ENCODE data around the gene ACTN2. TPM values are rescaled to one million over a fixed set of nuclear protein-coding genes. Genes with fewer than 3 reads are reported as not detected.

ACTN2 gene
- total RNA-seq, 2 experiments from 2014 or later, result not detected

GRCh38 chr1:236734141-236734765 lies 48.0 kb downstream of the ACTN2 start:
- Mint-ChIP-seq H3K27ac (peak overlapping the region; percentile 2), H3K36me3 (no peaks in the 10 kb centered on the region), H3K4me3 (no peak overlapping the region), H3K9me3 (ENCODE audit: low read depth) (no peaks in the 10 kb centered on the region), H3K4me1 (peaks cover 6% of the 10 kb centered on the region), H3K27me3 (peaks cover 10% of the 10 kb centered on the region)
- no peak for ATAC-seq
- CTCF ChIA-PET, result no interaction called here
- no peak for DNase-seq

- Mint-ChIP-seq H3K4me1 (peaks cover 6% of the 10 kb centered on the region), H3K27me3 (peaks cover 4% of the 10 kb centered on the region), H3K9me3 (ENCODE audit: low read depth) (no peaks in the 10 kb centered on the region), H3K4me3 (no peak overlapping the region), H3K36me3 (no peaks in the 10 kb centered on the region), H3K27ac (no peak overlapping the region)
- no peak for DNase-seq
- CTCF ChIA-PET, result no interaction called here
- no peak for ATAC-seq
Measured at GRCh38 chr1:236736761-236737160, 50.5 kb downstream of the ACTN2 start.

GRCh38 chr1:236741753-236742152 lies 55.5 kb downstream of the ACTN2 start:
- CTCF ChIA-PET, result no interaction called here
- H3K36me3 Mint-ChIP-seq, result no peaks in the 10 kb centered on the region
- no peaks in the 10 kb centered on the region for H3K4me1 Mint-ChIP-seq
- no peak overlapping the region for H3K27ac Mint-ChIP-seq
- H3K27me3 Mint-ChIP-seq, result peaks cover 2% of the 10 kb centered on the region
- DNase-seq (no peak), ATAC-seq (no peak)
- H3K4me3 Mint-ChIP-seq, result no peak overlapping the region
- H3K9me3 Mint-ChIP-seq (ENCODE audit: low read depth), result no peaks in the 10 kb centered on the region

GRCh38 chr1:236742421-236743160 lies 56.3 kb downstream of the ACTN2 start:
- H3K27me3 Mint-ChIP-seq, result peaks cover 5% of the 10 kb centered on the region
- DNase-seq (no peak), ATAC-seq (no peak)
- CTCF ChIA-PET, result no interaction called here
- no peaks in the 10 kb centered on the region for H3K4me1 Mint-ChIP-seq
- no peaks in the 10 kb centered on the region for H3K36me3 Mint-ChIP-seq
- H3K4me3 Mint-ChIP-seq, result no peak overlapping the region
- no peaks in the 10 kb centered on the region for H3K9me3 Mint-ChIP-seq (ENCODE audit: low read depth)
- no peak overlapping the region for H3K27ac Mint-ChIP-seq

- H3K9me3 Mint-ChIP-seq (ENCODE audit: low read depth), result no peaks in the 10 kb centered on the region
- H3K4me3 Mint-ChIP-seq, result no peak overlapping the region
- no peak for ATAC-seq
- H3K27ac Mint-ChIP-seq, result no peak overlapping the region
- peaks cover 19% of the 10 kb centered on the region for H3K27me3 Mint-ChIP-seq
- CTCF ChIA-PET, result no interaction called here
- no peak for DNase-seq
- no peaks in the 10 kb centered on the region for H3K36me3 Mint-ChIP-seq
- H3K4me1 Mint-ChIP-seq, result no peaks in the 10 kb centered on the region
Measured at GRCh38 chr1:236744533-236744932, 58.2 kb downstream of the ACTN2 start.

GRCh38 chr1:236746785-236747184 lies 60.5 kb downstream of the ACTN2 start:
- H3K4me3 Mint-ChIP-seq, result no peak overlapping the region
- no peaks in the 10 kb centered on the region for H3K4me1 Mint-ChIP-seq
- CTCF ChIA-PET, result interaction anchor here (1.9 kb wide), 1 partner anchor 13 kb away, joined by 9 read pairs; no protein-coding TSS in a partner anchor
- ATAC-seq (no peak), DNase-seq (no peak)
- no peak overlapping the region for H3K27ac Mint-ChIP-seq
- no peaks in the 10 kb centered on the region for H3K9me3 Mint-ChIP-seq (ENCODE audit: low read depth)
- peaks cover 32% of the 10 kb centered on the region for H3K27me3 Mint-ChIP-seq
- H3K36me3 Mint-ChIP-seq, result no peaks in the 10 kb centered on the region

- no peaks in the 10 kb centered on the region for H3K36me3 Mint-ChIP-seq
- CTCF ChIA-PET, result no interaction called here
- no peaks in the 10 kb centered on the region for H3K4me1 Mint-ChIP-seq
- DNase-seq, result no peak
- H3K27ac Mint-ChIP-seq, result no peak overlapping the region
- H3K4me3 Mint-ChIP-seq, result no peak overlapping the region
- no peaks in the 10 kb centered on the region for H3K9me3 Mint-ChIP-seq (ENCODE audit: low read depth)
- no peak for ATAC-seq
- peaks cover 33% of the 10 kb centered on the region for H3K27me3 Mint-ChIP-seq
Measured at GRCh38 chr1:236747311-236747985, 61.1 kb downstream of the ACTN2 start.

GRCh38 chr1:236748268-236748870 lies 62.1 kb downstream of the ACTN2 start:
- H3K27me3 Mint-ChIP-seq, result peaks cover 33% of the 10 kb centered on the region
- no peak for DNase-seq
- CTCF ChIA-PET, result no interaction called here
- ATAC-seq, result no peak
- no peak overlapping the region for H3K4me3 Mint-ChIP-seq
- no peaks in the 10 kb centered on the region for H3K4me1 Mint-ChIP-seq
- H3K27ac Mint-ChIP-seq, result no peak overlapping the region
- no peaks in the 10 kb centered on the region for H3K9me3 Mint-ChIP-seq (ENCODE audit: low read depth)
- H3K36me3 Mint-ChIP-seq, result no peaks in the 10 kb centered on the region

GRCh38 chr1:236750928-236751327 lies 64.6 kb downstream of the ACTN2 start:
- CTCF ChIA-PET, result interaction anchor here (0.9 kb wide), 1 partner anchor 11 kb away, joined by 3 read pairs; no protein-coding TSS in a partner anchor
- H3K4me3 Mint-ChIP-seq, result no peak overlapping the region
- no peaks in the 10 kb centered on the region for H3K4me1 Mint-ChIP-seq
- no peaks in the 10 kb centered on the region for H3K36me3 Mint-ChIP-seq
- no peak overlapping the region for H3K27ac Mint-ChIP-seq
- ATAC-seq, result no peak
- H3K9me3 Mint-ChIP-seq (ENCODE audit: low read depth), result no peaks in the 10 kb centered on the region
- peaks cover 33% of the 10 kb centered on the region for H3K27me3 Mint-ChIP-seq
- DNase-seq, result no peak

GRCh38 chr1:236751385-236751784 lies 65.1 kb downstream of the ACTN2 start:
- CTCF ChIA-PET, result interaction anchor here (0.9 kb wide), 1 partner anchor 11 kb away, joined by 3 read pairs; no protein-coding TSS in a partner anchor
- ATAC-seq, result no peak
- H3K27ac Mint-ChIP-seq, result no peak overlapping the region
- peaks cover 33% of the 10 kb centered on the region for H3K27me3 Mint-ChIP-seq
- H3K36me3 Mint-ChIP-seq, result no peaks in the 10 kb centered on the region
- no peak overlapping the region for H3K4me3 Mint-ChIP-seq
- H3K4me1 Mint-ChIP-seq, result no peaks in the 10 kb centered on the region
- no peaks in the 10 kb centered on the region for H3K9me3 Mint-ChIP-seq (ENCODE audit: low read depth)
- DNase-seq, result no peak

GRCh38 chr1:236751935-236752334 lies 65.6 kb downstream of the ACTN2 start:
- Mint-ChIP-seq H3K27me3 (peaks cover 33% of the 10 kb centered on the region), H3K27ac (no peak overlapping the region), H3K36me3 (no peaks in the 10 kb centered on the region), H3K9me3 (ENCODE audit: low read depth) (no peaks in the 10 kb centered on the region), H3K4me1 (no peaks in the 10 kb centered on the region), H3K4me3 (no peak overlapping the region)
- CTCF ChIA-PET, result interaction anchor here (0.6 kb wide), 1 partner anchor 479 kb away, joined by 3 read pairs; no protein-coding TSS in a partner anchor
- DNase-seq, result no peak
- ATAC-seq, result no peak

- CTCF ChIA-PET, result interaction anchor here (0.6 kb wide), 1 partner anchor 66 kb away, joined by 3 read pairs; no protein-coding TSS in a partner anchor
- Mint-ChIP-seq H3K27me3 (peaks cover 21% of the 10 kb centered on the region), H3K27ac (no peak overlapping the region)
Measured at GRCh38 chr1:236753516-236753915, 67.2 kb downstream of the ACTN2 start.

GRCh38 chr1:236753964-236754363 lies 67.7 kb downstream of the ACTN2 start:
- no peak overlapping the region for H3K4me3 Mint-ChIP-seq
- peaks cover 17% of the 10 kb centered on the region for H3K27me3 Mint-ChIP-seq
- CTCF ChIA-PET, result interaction anchor here (0.6 kb wide), 1 partner anchor 66 kb away, joined by 3 read pairs; no protein-coding TSS in a partner anchor
- DNase-seq, result no peak
- ATAC-seq, result no peak
- no peaks in the 10 kb centered on the region for H3K9me3 Mint-ChIP-seq (ENCODE audit: low read depth)
- no peak overlapping the region for H3K27ac Mint-ChIP-seq
- no peaks in the 10 kb centered on the region for H3K36me3 Mint-ChIP-seq
- H3K4me1 Mint-ChIP-seq, result no peaks in the 10 kb centered on the region

More at GRCh38 chr1:236753516-236753915, 67.2 kb downstream of the ACTN2 start:
- Mint-ChIP-seq H3K4me1 (no peaks in the 10 kb centered on the region), H3K4me3 (no peak overlapping the region), H3K9me3 (ENCODE audit: low read depth) (no peaks in the 10 kb centered on the region), H3K36me3 (no peaks in the 10 kb centered on the region)
- no peak for DNase-seq
- no peak for ATAC-seq
